ENCODE measurements around the gene RAPGEF1.
A peak's percentile ranks its signal among the peaks of the same experiment; 100 is the strongest.
"Not testable (repeated sequence)": the region's sequence is repeated elsewhere in the genome, so short reads cannot be mapped to it uniquely, and the experiment has no call there.

The RAPGEF1 gene

GRCh38 chr9:131666774-131667173, 73.1 kb downstream of the RAPGEF1 start:
- H3K4me3 Mint-ChIP-seq: peak overlapping the region; percentile 86 to 87
- peak overlapping the region; percentile 99 for H3K27ac Mint-ChIP-seq
- no peak for ATAC-seq (replicated peaks)
- peaks cover 47 to 75% of the 10 kb centered on the region in 2 donors for H3K36me3 Mint-ChIP-seq
- no peaks in the 10 kb centered on the region for H3K27me3 Mint-ChIP-seq
- no peaks in the 10 kb centered on the region for H3K9me3 Mint-ChIP-seq
- DNase-seq: no peak
- peaks cover 75 to 96% of the 10 kb centered on the region in 2 donors for H3K4me1 Mint-ChIP-seq

- peaks cover 71 to 93% of the 10 kb centered on the region in 2 donors for H3K4me1 Mint-ChIP-seq
- DNase-seq (no peak), ATAC-seq (replicated peaks) (no peak)
- H3K27ac Mint-ChIP-seq: peak overlapping the region; percentile 83
- no peaks in the 10 kb centered on the region for H3K9me3 Mint-ChIP-seq
- H3K27me3 Mint-ChIP-seq: no peaks in the 10 kb centered on the region
- H3K4me3 Mint-ChIP-seq: peak overlapping the region; percentile 76 to 87
- peaks cover 43 to 72% of the 10 kb centered on the region in 2 donors for H3K36me3 Mint-ChIP-seq
Observed at GRCh38 chr9:131666029-131666428, 73.8 kb downstream of the RAPGEF1 start.

GRCh38 chr9:131663288-131663687, 76.6 kb downstream of the RAPGEF1 start:
- H3K4me3 Mint-ChIP-seq: peak overlapping the region; percentile 25 to 39
- H3K27me3 Mint-ChIP-seq: no peaks in the 10 kb centered on the region
- peak overlapping the region; percentile 3 for H3K27ac Mint-ChIP-seq
- no peaks in the 10 kb centered on the region for H3K9me3 Mint-ChIP-seq
- ATAC-seq (replicated peaks) (no peak), DNase-seq (no peak)
- H3K36me3 Mint-ChIP-seq: peaks cover 50 to 68% of the 10 kb centered on the region in 2 donors
- peaks cover 54 to 91% of the 10 kb centered on the region in 2 donors for H3K4me1 Mint-ChIP-seq

- peak overlapping the region; percentile 15 to 51 for H3K4me3 Mint-ChIP-seq
- H3K27ac Mint-ChIP-seq: peak overlapping the region; percentile 85
- peaks cover 53 to 68% of the 10 kb centered on the region in 2 donors for H3K36me3 Mint-ChIP-seq
- ATAC-seq (replicated peaks); H3K27me3 Mint-ChIP-seq; DNase-seq; H3K9me3 Mint-ChIP-seq: not testable (repeated sequence)
- H3K4me1 Mint-ChIP-seq: peaks cover 56 to 91% of the 10 kb centered on the region in 2 donors
Observed at GRCh38 chr9:131662289-131662621, 77.6 kb downstream of the RAPGEF1 start.

- DNase-seq (no peak), ATAC-seq (replicated peaks) (peak; percentile 43 to 55)
- H3K27me3 Mint-ChIP-seq: no peaks in the 10 kb centered on the region
- peak overlapping the region; percentile 15 to 51 for H3K4me3 Mint-ChIP-seq
- H3K36me3 Mint-ChIP-seq: peaks cover 51 to 67% of the 10 kb centered on the region in 2 donors
- H3K4me1 Mint-ChIP-seq: peaks cover 58 to 91% of the 10 kb centered on the region in 2 donors
- no peaks in the 10 kb centered on the region for H3K9me3 Mint-ChIP-seq
- peak overlapping the region; percentile 86 for H3K27ac Mint-ChIP-seq
Observed at GRCh38 chr9:131661568-131662288, 78.1 kb downstream of the RAPGEF1 start.

GRCh38 chr9:131660466-131661405, 79.1 kb downstream of the RAPGEF1 start:
- H3K4me1 Mint-ChIP-seq: peaks cover 61 to 95% of the 10 kb centered on the region in 2 donors
- no peaks in the 10 kb centered on the region for H3K27me3 Mint-ChIP-seq
- H3K36me3 Mint-ChIP-seq: peaks cover 53 to 70% of the 10 kb centered on the region in 2 donors
- no peak for ATAC-seq (replicated peaks)
- peak overlapping the region; percentile 5 to 32 for H3K4me3 Mint-ChIP-seq
- no peak for DNase-seq
- H3K27ac Mint-ChIP-seq: peak overlapping the region; percentile 86
- peaks cover 0 to 3% of the 10 kb centered on the region in 2 donors for H3K9me3 Mint-ChIP-seq

- peak overlapping the region; percentile 98 for H3K27ac Mint-ChIP-seq
- no peak for DNase-seq
- peaks cover 0 to 3% of the 10 kb centered on the region in 2 donors for H3K9me3 Mint-ChIP-seq
- no peaks in the 10 kb centered on the region for H3K27me3 Mint-ChIP-seq
- H3K4me1 Mint-ChIP-seq: peaks cover 60 to 95% of the 10 kb centered on the region in 2 donors
- no peak for ATAC-seq (replicated peaks)
- peak overlapping the region; percentile 46 to 81 for H3K4me3 Mint-ChIP-seq
- H3K36me3 Mint-ChIP-seq: peaks cover 51 to 64% of the 10 kb centered on the region in 2 donors
Observed at GRCh38 chr9:131658377-131659129, 81.3 kb downstream of the RAPGEF1 start.

GRCh38 chr9:131657940-131658339, 81.9 kb downstream of the RAPGEF1 start:
- ATAC-seq (replicated peaks) (no peak), DNase-seq (no peak)
- peaks cover 49 to 62% of the 10 kb centered on the region in 2 donors for H3K36me3 Mint-ChIP-seq
- peaks cover 58 to 93% of the 10 kb centered on the region in 2 donors for H3K4me1 Mint-ChIP-seq
- H3K4me3 Mint-ChIP-seq: peak overlapping the region; percentile 46 to 81
- H3K27me3 Mint-ChIP-seq: no peaks in the 10 kb centered on the region
- peak overlapping the region; percentile 98 for H3K27ac Mint-ChIP-seq
- H3K9me3 Mint-ChIP-seq: peaks cover 0 to 3% of the 10 kb centered on the region in 2 donors

GRCh38 chr9:131657456-131657855, 82.4 kb downstream of the RAPGEF1 start:
- H3K9me3 Mint-ChIP-seq: peaks cover 0 to 3% of the 10 kb centered on the region in 2 donors

GRCh38 chr9:131657037-131657377, 82.9 kb downstream of the RAPGEF1 start:
- H3K27ac Mint-ChIP-seq: peak overlapping the region; percentile 98
- H3K4me1 Mint-ChIP-seq: peaks cover 53 to 84% of the 10 kb centered on the region in 2 donors
- peak overlapping the region; percentile 47 to 79 for H3K4me3 Mint-ChIP-seq
- no peak for DNase-seq
- H3K36me3 Mint-ChIP-seq: peaks cover 42 to 53% of the 10 kb centered on the region in 2 donors
- H3K27me3 Mint-ChIP-seq: no peaks in the 10 kb centered on the region
- peaks cover 0 to 3% of the 10 kb centered on the region in 2 donors for H3K9me3 Mint-ChIP-seq
- peak; percentile 6 to 11 for ATAC-seq (replicated peaks)

More at GRCh38 chr9:131657456-131657855, 82.4 kb downstream of the RAPGEF1 start:
- H3K4me3 Mint-ChIP-seq: peak overlapping the region in 1 of 2 donors; percentile 61
- peak overlapping the region; percentile 98 for H3K27ac Mint-ChIP-seq
- DNase-seq (no peak), ATAC-seq (replicated peaks) (peak; percentile 21 to 26)
- H3K27me3 Mint-ChIP-seq: no peaks in the 10 kb centered on the region
- H3K36me3 Mint-ChIP-seq: peaks cover 46 to 58% of the 10 kb centered on the region in 2 donors
- H3K4me1 Mint-ChIP-seq: peaks cover 54 to 89% of the 10 kb centered on the region in 2 donors

- H3K4me3 Mint-ChIP-seq: peak overlapping the region; percentile 72 to 79
- H3K36me3 Mint-ChIP-seq: peaks cover 40 to 55% of the 10 kb centered on the region in 2 donors
- no peaks in the 10 kb centered on the region for H3K27me3 Mint-ChIP-seq
- peaks cover 54 to 84% of the 10 kb centered on the region in 2 donors for H3K4me1 Mint-ChIP-seq
- H3K27ac Mint-ChIP-seq: peak overlapping the region; percentile 98
- peaks cover 0 to 3% of the 10 kb centered on the region in 2 donors for H3K9me3 Mint-ChIP-seq
- DNase-seq: peak; percentile 91
- ATAC-seq (replicated peaks): peak; percentile 98
Observed at GRCh38 chr9:131656356-131657036, 83.4 kb downstream of the RAPGEF1 start.

GRCh38 chr9:131654369-131654768, 85.5 kb downstream of the RAPGEF1 start:
- not testable (repeated sequence) for ATAC-seq (replicated peaks); H3K27me3 Mint-ChIP-seq; DNase-seq; H3K9me3 Mint-ChIP-seq
- peak overlapping the region in 1 of 2 donors; percentile 50 for H3K4me3 Mint-ChIP-seq
- H3K36me3 Mint-ChIP-seq: peaks cover 44 to 64% of the 10 kb centered on the region in 2 donors
- peaks cover 54 to 87% of the 10 kb centered on the region in 2 donors for H3K4me1 Mint-ChIP-seq
- H3K27ac Mint-ChIP-seq: peak overlapping the region; percentile 98

- Mint-ChIP-seq H3K27ac (peak overlapping the region; percentile 65), H3K4me3 (no peak overlapping the region), H3K9me3 (peaks cover 0 to 3% of the 10 kb centered on the region in 2 donors), H3K4me1 (peaks cover 42 to 68% of the 10 kb centered on the region in 2 donors), H3K36me3 (peaks cover 35 to 64% of the 10 kb centered on the region in 2 donors), H3K27me3 (no peaks in the 10 kb centered on the region)
- no peak for DNase-seq
- no peak for ATAC-seq (replicated peaks)
Observed at GRCh38 chr9:131651599-131651998, 88.3 kb downstream of the RAPGEF1 start.

All from stimulated activated naive B cell treated with anti-CD40 and anti-IgM and Interleukin-4, amounts not matched to agents 10 μg/mL and 1 μg/mL and 100 μg/mL, for 72 hours (primary cell).